SK-N-SH (cell line): ENCODE results near the gene PLEKHA6. TPM values are rescaled to one million over a fixed set of nuclear protein-coding genes. Genes with fewer than 3 reads are reported as not detected.
"Not testable (repeated sequence)": the region's sequence is repeated elsewhere in the genome, so short reads cannot be mapped to it uniquely, and the experiment has no call there.

Source experiments
- CTCF ChIA-PET: fragments of 300-600, 350-600 bp; formaldehyde crosslinking; extraction: SDS; loops from one replicate; lab custom pipeline; 2021; lab: Yijun Ruan, JAX
- POLR2A ChIA-PET: fragments of 350-600 bp; sonication (Branson Sonifier 250); formaldehyde crosslinking; extraction: SDS; loops from one replicate; lab custom pipeline; 2020; ENCODE audit warnings: antibody characterized with exemption, inconsistent platforms; lab: Yijun Ruan, JAX
- DNase-seq: peaks from one replicate; pipeline ENCODE4 v3.0.0; 2012
- H2AFZ ChIP-seq: fragments of 200-600 bp; sonication (generic); 2 replicates; pipeline ENCODE4 v1.8.1; 2016; ENCODE audit warnings: antibody characterized with exemption, mild to moderate bottlenecking, low read depth
- H3F3A ChIP-seq: fragments of 200-600 bp; sonication (generic); replicated peaks from 2 replicates; pipeline ENCODE3; 2016; ENCODE audit warnings: antibody characterized with exemption, mild to moderate bottlenecking; ENCODE audit not compliant: insufficient read depth
- H3K27ac ChIP-seq, 2 experiments: fragments of 200-500 bp in 1 of 2; fragments of 200-600 bp in 1 of 2; sonication (Bioruptor generic) in 1 of 2; sonication (generic), shearing (Covaris generic) in 1 of 2; 2 replicates each; pipeline versions ENCODE4 v1.5.1 to v1.6.1; 2014 to 2016; ENCODE audit warnings: low read depth in 2 of 2, inconsistent platforms in 1 of 2, low read length in 1 of 2, mild to moderate bottlenecking in 1 of 2, mixed read lengths in 1 of 2
- H3K27me3 ChIP-seq: fragments of 200-600 bp; sonication (generic), shearing (Covaris generic); 2 replicates; pipeline ENCODE4 v1.6.1; 2016; ENCODE audit warnings: mixed run types; ENCODE audit not compliant: insufficient read depth
- H3K36me3 ChIP-seq, 2 experiments: fragments of 200-500 bp in 1 of 2; fragments of 200-600 bp in 1 of 2; sonication (Bioruptor generic) in 1 of 2; sonication (generic) in 1 of 2; replicated peaks in 1 of 2; 2 replicates each; pipeline versions ENCODE3 to v1.5.1; 2014 to 2016; ENCODE audit warnings: low read length in 1 of 2, mild to moderate bottlenecking in 1 of 2; ENCODE audit not compliant: insufficient read depth in 2 of 2, control insufficient read depth in 1 of 2
- H3K4me1 ChIP-seq, 2 experiments: fragments of 200-500 bp in 1 of 2; fragments of 200-600 bp in 1 of 2; sonication (Bioruptor generic) in 1 of 2; sonication (generic), shearing (Covaris generic) in 1 of 2; 2 replicates each; pipeline versions ENCODE4 v1.5.1 to v1.6.1; 2014 to 2016; ENCODE audit warnings: low read depth in 1 of 2, low read length in 1 of 2, mixed run types in 1 of 2; ENCODE audit not compliant: insufficient read depth in 2 of 2, control insufficient read depth in 1 of 2
- H3K4me2 ChIP-seq: fragments of 200-600 bp; sonication (generic), shearing (Covaris generic); 2 replicates; pipeline ENCODE4 v1.6.1; 2017; ENCODE audit warnings: mixed run types
- H3K4me3 ChIP-seq, 2 experiments: fragments of 200-500 bp in 1 of 2; fragments of 200-600 bp in 1 of 2; sonication (Bioruptor generic) in 1 of 2; sonication (generic), shearing (Covaris generic) in 1 of 2; 2 replicates each; pipeline versions ENCODE4 v1.5.1 to v1.8.1; 2014 to 2016; ENCODE audit warnings: low read depth in 2 of 2, inconsistent platforms in 1 of 2, low read length in 1 of 2, mild to moderate bottlenecking in 1 of 2, mixed read lengths in 1 of 2, moderate library complexity in 1 of 2
- H3K79me2 ChIP-seq: fragments of 200-600 bp; sonication (generic); 2 replicates; pipeline ENCODE4 v1.8.1; 2017; ENCODE audit warnings: mild to moderate bottlenecking; ENCODE audit not compliant: insufficient read depth
- H3K9ac ChIP-seq: fragments of 200-600 bp; sonication (generic); 2 replicates; pipeline ENCODE4 v1.6.1; 2017; ENCODE audit warnings: mixed run types
- H3K9me2 ChIP-seq: fragments of 200-600 bp; sonication (generic); 2 replicates; pipeline ENCODE4 v1.6.1; 2017; ENCODE audit warnings: mixed run types
- H3K9me3 ChIP-seq: fragments of 200-600 bp; sonication (generic); 2 replicates; pipeline ENCODE4 v1.6.1; 2017; ENCODE audit warnings: mixed run types, mild to moderate bottlenecking, moderate library complexity
- H4K20me1 ChIP-seq: fragments of 200-600 bp; sonication (generic); 2 replicates; pipeline ENCODE4 v1.6.1; 2017; ENCODE audit warnings: mild to moderate bottlenecking, mixed run types; ENCODE audit not compliant: insufficient read depth
- FOXJ3 ChIP-seq: sonication (generic); formaldehyde crosslinking; IDR thresholded peaks from 2 replicates; pipeline ENCODE4 v1.5.1; 2020; ENCODE audit warnings: mild to moderate bottlenecking, missing genetic modification reagents
- FOXM1 ChIP-seq: IDR thresholded peaks from 2 replicates; pipeline ENCODE4 v1.4.0; 2012; ENCODE audit warnings: low read depth, mild to moderate bottlenecking
- RCOR1 ChIP-seq: fragments of 150-350 bp; IDR thresholded peaks from 2 replicates; pipeline ENCODE4 v1.6.1; 2017; ENCODE audit warnings: antibody characterized with exemption, low read length
- RXRA ChIP-seq: IDR thresholded peaks from 2 replicates; pipeline ENCODE4 v1.4.0; 2012; ENCODE audit warnings: low read depth, mild to moderate bottlenecking, borderline replicate concordance
- SIN3A ChIP-seq: IDR thresholded peaks from 2 replicates; pipeline ENCODE4 v1.6.1; 2012; ENCODE audit warnings: low read depth, mild to moderate bottlenecking, low read length, moderate library complexity, borderline replicate concordance
- WGBS: methylation state at CpG from one replicate; pipeline ENCODE4 v1.1.6; 2017; ENCODE audit warnings: low lambda C conversion rate; 5-methylcytosine and 5-hydroxymethylcytosine counted together
- polyA plus RNA-seq, 3 experiments: library from polyadenylated mRNA; depleted of rRNA; stranded (reverse); fragments of >200 nt; gene quantifications; 2 replicates each; pipeline ENCODE4 v1.2.3, GENCODE V29; 2012
- TF ChIP-seq, protein P1 (sequence below): IDR thresholded peaks from 2 replicates; pipeline ENCODE4 v1.6.1; 2012; ENCODE audit warnings: mild to moderate bottlenecking, low read depth, low read length, moderate library complexity
- TF ChIP-seq, protein P2 (sequence below): IDR thresholded peaks from 2 replicates; pipeline ENCODE4 v1.4.0; 2012; ENCODE audit warnings: low read depth
- TF ChIP-seq, protein P3 (sequence below): fragments of 150-350 bp; IDR thresholded peaks from 2 replicates; pipeline ENCODE4 v1.6.1; 2017; ENCODE audit warnings: antibody characterized with exemption, low read length, low read depth, borderline replicate concordance

PLEKHA6 gene
- polyA plus RNA-seq, 1 of the 3 experiments (the other 2 are of a cell fraction), result 1.2 TPM

DNA sequence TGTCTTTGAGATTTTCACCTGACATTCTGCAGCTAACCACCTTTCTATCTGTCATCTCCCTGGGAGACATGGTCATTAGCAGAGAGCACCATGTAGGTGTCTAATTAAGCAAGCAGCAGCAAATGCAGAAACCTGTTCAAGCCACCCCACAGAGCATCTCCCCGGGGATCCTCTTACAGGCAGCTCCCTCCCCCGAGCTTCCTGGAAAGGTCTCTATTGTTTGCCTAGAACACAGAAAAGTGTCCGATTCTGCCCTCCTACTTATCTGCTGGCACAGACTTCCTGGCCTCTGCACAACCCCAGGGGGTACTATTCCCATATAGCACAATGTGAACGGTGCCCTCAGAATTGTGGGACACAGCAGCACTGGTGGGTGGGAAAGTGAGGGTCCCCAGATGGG lies 46.1 kb downstream of the PLEKHA6 start:
- Histone ChIP-seq H2AFZ (no peak overlapping the region), H3K27me3 (0 out of 2 replicates have a peak, but pooled peaks cover 4% of the 10 kb centered on the region), H3K4me3 (no peak overlapping the region), H3K4me1 (peaks cover 0 to 50% of the 10 kb centered on the region in 2 experiments; a peak in 2 of 4 replicates), H3K36me3 (no peaks in the 10 kb centered on the region), H4K20me1 (no peaks in the 10 kb centered on the region), H3K79me2 (no peaks in the 10 kb centered on the region), H3K9ac (no peak overlapping the region), H3K27ac (no peak overlapping the region), H3K9me2 (no peaks in the 10 kb centered on the region), H3K4me2 (no peak overlapping the region), H3F3A (no peaks in the 10 kb centered on the region), H3K9me3 (no peaks in the 10 kb centered on the region)
- DNase-seq, result no peak
- WGBS, result 43% methylated on average over 4 of the region's 4 CpGs
- TF ChIP-seq RXRA, result no peak
- TF ChIP-seq RCOR1, result no peak
- TF ChIP-seq FOXM1, result no peak
- TF ChIP-seq, protein P1, sequence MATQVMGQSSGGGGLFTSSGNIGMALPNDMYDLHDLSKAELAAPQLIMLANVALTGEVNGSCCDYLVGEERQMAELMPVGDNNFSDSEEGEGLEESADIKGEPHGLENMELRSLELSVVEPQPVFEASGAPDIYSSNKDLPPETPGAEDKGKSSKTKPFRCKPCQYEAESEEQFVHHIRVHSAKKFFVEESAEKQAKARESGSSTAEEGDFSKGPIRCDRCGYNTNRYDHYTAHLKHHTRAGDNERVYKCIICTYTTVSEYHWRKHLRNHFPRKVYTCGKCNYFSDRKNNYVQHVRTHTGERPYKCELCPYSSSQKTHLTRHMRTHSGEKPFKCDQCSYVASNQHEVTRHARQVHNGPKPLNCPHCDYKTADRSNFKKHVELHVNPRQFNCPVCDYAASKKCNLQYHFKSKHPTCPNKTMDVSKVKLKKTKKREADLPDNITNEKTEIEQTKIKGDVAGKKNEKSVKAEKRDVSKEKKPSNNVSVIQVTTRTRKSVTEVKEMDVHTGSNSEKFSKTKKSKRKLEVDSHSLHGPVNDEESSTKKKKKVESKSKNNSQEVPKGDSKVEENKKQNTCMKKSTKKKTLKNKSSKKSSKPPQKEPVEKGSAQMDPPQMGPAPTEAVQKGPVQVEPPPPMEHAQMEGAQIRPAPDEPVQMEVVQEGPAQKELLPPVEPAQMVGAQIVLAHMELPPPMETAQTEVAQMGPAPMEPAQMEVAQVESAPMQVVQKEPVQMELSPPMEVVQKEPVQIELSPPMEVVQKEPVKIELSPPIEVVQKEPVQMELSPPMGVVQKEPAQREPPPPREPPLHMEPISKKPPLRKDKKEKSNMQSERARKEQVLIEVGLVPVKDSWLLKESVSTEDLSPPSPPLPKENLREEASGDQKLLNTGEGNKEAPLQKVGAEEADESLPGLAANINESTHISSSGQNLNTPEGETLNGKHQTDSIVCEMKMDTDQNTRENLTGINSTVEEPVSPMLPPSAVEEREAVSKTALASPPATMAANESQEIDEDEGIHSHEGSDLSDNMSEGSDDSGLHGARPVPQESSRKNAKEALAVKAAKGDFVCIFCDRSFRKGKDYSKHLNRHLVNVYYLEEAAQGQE, result no peak
- TF ChIP-seq, protein P2, sequence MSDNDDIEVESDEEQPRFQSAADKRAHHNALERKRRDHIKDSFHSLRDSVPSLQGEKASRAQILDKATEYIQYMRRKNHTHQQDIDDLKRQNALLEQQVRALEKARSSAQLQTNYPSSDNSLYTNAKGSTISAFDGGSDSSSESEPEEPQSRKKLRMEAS, result no peak
- TF ChIP-seq, protein P3, sequence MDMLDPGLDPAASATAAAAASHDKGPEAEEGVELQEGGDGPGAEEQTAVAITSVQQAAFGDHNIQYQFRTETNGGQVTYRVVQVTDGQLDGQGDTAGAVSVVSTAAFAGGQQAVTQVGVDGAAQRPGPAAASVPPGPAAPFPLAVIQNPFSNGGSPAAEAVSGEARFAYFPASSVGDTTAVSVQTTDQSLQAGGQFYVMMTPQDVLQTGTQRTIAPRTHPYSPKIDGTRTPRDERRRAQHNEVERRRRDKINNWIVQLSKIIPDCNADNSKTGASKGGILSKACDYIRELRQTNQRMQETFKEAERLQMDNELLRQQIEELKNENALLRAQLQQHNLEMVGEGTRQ, result no peak
- TF ChIP-seq FOXJ3 (CRISPR knock-in tag), result no peak
- TF ChIP-seq SIN3A, result no peak
- ChIA-PET POLR2A (no interaction called here), CTCF (interaction anchor here (0.8 to 1.9 kb wide), 3 partner anchors 18 to 46 kb away, joined by 3 to 6 read pairs (median 4); partner anchors contain the start of gene PLEKHA6)

DNA sequence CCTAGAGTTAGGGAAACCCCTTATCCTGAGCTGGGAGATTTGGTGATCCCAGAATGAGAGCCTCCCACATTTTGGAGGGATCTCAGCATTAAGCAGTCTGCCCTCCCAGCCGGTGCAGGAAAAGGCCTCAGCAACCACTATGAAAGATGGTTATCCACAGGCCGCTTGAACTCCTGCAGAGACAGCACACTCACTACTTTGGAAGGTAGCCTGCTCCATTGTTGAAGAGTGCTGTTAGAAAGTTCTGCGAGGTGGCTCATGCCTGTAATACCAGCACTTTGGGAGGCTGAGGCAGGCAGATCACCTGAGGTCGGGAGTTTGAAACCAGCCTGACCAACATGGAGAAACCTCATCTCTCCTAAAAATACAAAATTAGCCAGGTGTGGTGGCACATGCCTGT lies 48.8 kb downstream of the PLEKHA6 start:
- H3K27ac ChIP-seq, H3K36me3 ChIP-seq, POLR2A ChIA-PET, H2AFZ ChIP-seq, H3K9me2 ChIP-seq, H4K20me1 ChIP-seq, H3K9ac ChIP-seq, DNase-seq, H3K9me3 ChIP-seq, H3K4me3 ChIP-seq, H3F3A ChIP-seq, H3K4me2 ChIP-seq, H3K79me2 ChIP-seq: not testable (repeated sequence)
- H3K27me3 ChIP-seq, result peaks cover 18% of the 10 kb centered on the region; the same call in 1 of the 2 replicates
- 89% methylated on average over 3 of the region's 4 CpGs for WGBS
- peaks cover 0 to 44% of the 10 kb centered on the region in 2 experiments; a peak in 1 of 4 replicates for H3K4me1 ChIP-seq
- CTCF ChIA-PET, result interaction anchor here (0.8 kb wide), 1 partner anchor 20 kb away, joined by 4 read pairs; no protein-coding TSS in a partner anchor
